Nephron (organoid): ENCODE measurements around the gene SH3RF1.

Experiments
- H3K27ac Mint-ChIP-seq, 3 experiments: 2 replicates each; pipeline ENCODE4 v1.8.0; 2020; ENCODE audit warnings: mixed read lengths in 3 of 3, mild to moderate bottlenecking in 2 of 3, moderate library complexity in 1 of 3
- H3K27me3 Mint-ChIP-seq: 2 replicates; pipeline ENCODE4 v1.8.0; 2021; ENCODE audit warnings: low read depth, mild to moderate bottlenecking, moderate library complexity, mixed read lengths
- H3K36me3 Mint-ChIP-seq: 2 replicates; pipeline ENCODE4 v1.8.0; 2020; ENCODE audit warnings: low read depth, mixed read lengths
- H3K4me1 Mint-ChIP-seq: 2 replicates; pipeline ENCODE4 v1.8.0; 2020; ENCODE audit warnings: mixed read lengths
- H3K4me3 Mint-ChIP-seq, 3 experiments: 2 replicates each; pipeline ENCODE4 v1.8.0; 2020; ENCODE audit warnings: mild to moderate bottlenecking in 3 of 3, mixed read lengths in 3 of 3, moderate library complexity in 2 of 3
- H3K9me3 Mint-ChIP-seq: 2 replicates; pipeline ENCODE4 v1.8.0; 2020; ENCODE audit warnings: mixed read lengths
- CTCF ChIP-seq, 3 experiments: fragments of 200-600 bp; sonication (generic); IDR thresholded peaks; one replicate each; pipeline ENCODE4 v1.5.0; 2021; ENCODE audit warnings: antibody characterized with exemption in 3 of 3; ENCODE audit not compliant: unreplicated experiment in 3 of 3

The SH3RF1 gene

GRCh38 chr4:169163495-169163894 lies 107.3 kb downstream of the SH3RF1 start:
- TF ChIP-seq CTCF (IDR thresholded peaks at IDR 0.05; ENCODE audit: unreplicated experiment in 3 of 3), result no peak
- Mint-ChIP-seq H3K36me3 (no peaks in the 10 kb centered on the region), H3K27me3 (peaks cover 6% of the 10 kb centered on the region), H3K4me1 (peaks cover 37% of the 10 kb centered on the region), H3K27ac (peak overlapping the region in 1 of 3 experiments; percentile 1), H3K4me3 (no peak overlapping the region), H3K9me3 (no peaks in the 10 kb centered on the region)

- no peak overlapping the region for H3K4me3 Mint-ChIP-seq
- H3K4me1 Mint-ChIP-seq, result peaks cover 44% of the 10 kb centered on the region
- peaks cover 6% of the 10 kb centered on the region for H3K27me3 Mint-ChIP-seq
- H3K9me3 Mint-ChIP-seq, result no peaks in the 10 kb centered on the region
- peak overlapping the region; percentile 29 to 41 (median 34) for H3K27ac Mint-ChIP-seq
- H3K36me3 Mint-ChIP-seq, result peaks cover 6% of the 10 kb centered on the region
- no peak for TF ChIP-seq CTCF (IDR thresholded peaks at IDR 0.05; ENCODE audit: unreplicated experiment in 3 of 3)
These were observed 109.9 kb downstream of the SH3RF1 start for GRCh38 chr4:169160825-169161224.

DNA sequence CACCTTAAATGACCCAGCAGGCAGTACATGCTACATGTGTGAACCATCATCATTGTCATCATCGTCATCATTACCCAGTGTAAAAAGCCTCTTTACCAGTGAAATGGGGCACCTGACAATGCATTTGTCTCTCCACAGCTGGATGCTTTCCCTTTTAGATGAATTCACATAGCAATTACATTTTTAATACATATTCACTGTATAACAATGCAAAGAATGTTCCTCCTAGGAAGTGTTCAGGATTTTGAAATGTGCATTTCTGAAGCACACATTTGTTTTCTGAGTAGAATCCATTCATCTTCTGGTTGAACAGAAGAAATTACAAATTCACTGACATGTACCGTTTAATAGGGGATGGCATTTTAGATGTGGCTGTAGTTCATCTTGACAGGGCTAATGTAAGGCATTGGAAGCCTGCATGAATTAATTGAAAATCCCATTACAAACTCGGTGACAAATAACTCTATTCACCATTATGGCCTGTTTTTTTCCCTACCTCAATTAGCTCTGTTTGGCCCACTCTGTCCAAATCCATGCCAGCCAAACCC lies 111.1 kb downstream of the SH3RF1 start:
- Mint-ChIP-seq H3K4me3 (no peak overlapping the region), H3K36me3 (peaks cover 17% of the 10 kb centered on the region), H3K27me3 (peaks cover 6% of the 10 kb centered on the region), H3K4me1 (peaks cover 55% of the 10 kb centered on the region), H3K9me3 (no peaks in the 10 kb centered on the region), H3K27ac (peak overlapping the region; percentile 36 to 59 (median 41))
- no peak for TF ChIP-seq CTCF (IDR thresholded peaks at IDR 0.05; ENCODE audit: unreplicated experiment in 3 of 3)

DNA sequence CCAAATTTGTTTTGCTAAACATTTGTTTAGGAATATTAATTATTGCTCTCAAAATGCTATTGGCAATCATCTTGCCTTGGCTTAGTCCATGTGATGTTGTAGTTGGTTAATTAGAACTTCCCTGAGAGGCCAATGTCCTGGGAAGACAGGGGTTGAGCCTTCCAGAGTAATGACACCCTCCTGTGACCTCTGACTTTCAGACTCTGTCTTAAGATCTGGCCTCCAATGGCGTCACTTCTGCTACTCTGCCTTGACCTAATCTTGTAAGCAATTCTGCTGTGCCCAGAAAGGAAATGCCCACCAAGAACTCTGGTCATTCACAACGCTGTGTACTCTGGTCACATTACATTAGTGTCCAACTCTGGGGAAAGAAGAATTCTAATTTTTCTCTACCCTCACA lies 111.9 kb downstream of the SH3RF1 start:
- H3K4me1 Mint-ChIP-seq, result peaks cover 63% of the 10 kb centered on the region
- peaks cover 5% of the 10 kb centered on the region for H3K27me3 Mint-ChIP-seq
- no peak overlapping the region for H3K4me3 Mint-ChIP-seq
- H3K36me3 Mint-ChIP-seq, result peaks cover 26% of the 10 kb centered on the region
- H3K27ac Mint-ChIP-seq, result peak overlapping the region in 1 of 3 experiments; percentile 6
- no peak for TF ChIP-seq CTCF (IDR thresholded peaks at IDR 0.05; ENCODE audit: unreplicated experiment in 3 of 3)
- H3K9me3 Mint-ChIP-seq, result no peaks in the 10 kb centered on the region

DNA sequence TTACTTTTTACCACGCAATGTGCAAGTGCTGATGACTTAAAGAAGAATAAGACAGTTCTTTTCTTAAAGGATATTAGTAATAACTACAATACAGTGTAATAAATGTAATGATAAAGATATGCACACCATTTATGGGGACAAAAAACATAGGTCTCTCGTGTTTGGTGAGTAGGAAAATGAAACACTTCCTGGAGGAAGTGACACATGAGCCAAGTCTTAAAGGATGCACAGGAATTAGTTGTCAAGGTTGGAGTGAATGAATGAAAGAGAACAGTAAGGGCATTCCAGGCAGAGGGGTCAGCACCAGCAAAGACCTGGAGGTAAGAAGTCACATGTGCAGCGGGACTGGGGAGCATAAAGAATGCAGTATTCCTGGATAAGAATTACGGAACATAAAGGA lies 112.7 kb downstream of the SH3RF1 start:
- no peaks in the 10 kb centered on the region for H3K9me3 Mint-ChIP-seq
- H3K4me3 Mint-ChIP-seq, result no peak overlapping the region
- peaks cover 34% of the 10 kb centered on the region for H3K36me3 Mint-ChIP-seq
- TF ChIP-seq CTCF (IDR thresholded peaks at IDR 0.05; ENCODE audit: unreplicated experiment in 3 of 3), result no peak
- H3K27ac Mint-ChIP-seq, result no peak overlapping the region
- no peaks in the 10 kb centered on the region for H3K27me3 Mint-ChIP-seq
- H3K4me1 Mint-ChIP-seq, result peaks cover 71% of the 10 kb centered on the region

- Mint-ChIP-seq H3K4me1 (peaks cover 62% of the 10 kb centered on the region), H3K4me3 (no peak overlapping the region), H3K27me3 (no peaks in the 10 kb centered on the region), H3K27ac (no peak overlapping the region), H3K9me3 (no peaks in the 10 kb centered on the region), H3K36me3 (peaks cover 40% of the 10 kb centered on the region)
- TF ChIP-seq CTCF (IDR thresholded peaks at IDR 0.05; ENCODE audit: unreplicated experiment in 3 of 3), result no peak
These were observed 114.4 kb downstream of the SH3RF1 start for GRCh38 chr4:169156392-169156791.
